GDM1 (cell line): Measurements from ENCODE around the gene MOB2.

Experiments
- DNase-seq: peaks from one replicate; lab custom pipeline; 2025; lab: John Stamatoyannopoulos, UW

Gene MOB2

GRCh38 chr11:1456176-1456575 is 30.4 kb downstream of the MOB2 start:
- no peak for DNase-seq

- no peak for DNase-seq
Observed at GRCh38 chr11:1455763-1456060, 30.9 kb downstream of the MOB2 start.

- no peak for DNase-seq
Observed at GRCh38 chr11:1455032-1455762, 31.4 kb downstream of the MOB2 start.

GRCh38 chr11:1454576-1454975 is 32.0 kb downstream of the MOB2 start:
- no peak for DNase-seq

- DNase-seq = no peak
Observed at GRCh38 chr11:1453611-1454034, 33.0 kb downstream of the MOB2 start.

GRCh38 chr11:1452744-1453143 is 33.8 kb downstream of the MOB2 start:
- no peak for DNase-seq

GRCh38 chr11:1451781-1452470 is 34.7 kb downstream of the MOB2 start:
- no peak for DNase-seq

GRCh38 chr11:1450949-1451710 is 35.4 kb downstream of the MOB2 start:
- DNase-seq = no peak

- no peak for DNase-seq
Observed at GRCh38 chr11:1450344-1450875, 36.2 kb downstream of the MOB2 start.

- DNase-seq = no peak
Observed at GRCh38 chr11:1449490-1450243, 36.9 kb downstream of the MOB2 start.

GRCh38 chr11:1448882-1449281 is 37.7 kb downstream of the MOB2 start:
- no peak for DNase-seq

GRCh38 chr11:1447845-1448825 is 38.4 kb downstream of the MOB2 start:
- no peak for DNase-seq

- DNase-seq = no peak
Observed at GRCh38 chr11:1446623-1447022, 40.0 kb downstream of the MOB2 start.

- DNase-seq = no peak
Observed at GRCh38 chr11:1445741-1446445, 40.7 kb downstream of the MOB2 start.

- DNase-seq = no peak
Observed at GRCh38 chr11:1444823-1445422, 41.7 kb downstream of the MOB2 start.

- DNase-seq = no peak
Observed at GRCh38 chr11:1444321-1444720, 42.3 kb downstream of the MOB2 start.

- no peak for DNase-seq
Observed at GRCh38 chr11:1443737-1444136, 42.8 kb downstream of the MOB2 start.

GRCh38 chr11:1442807-1443366 is 43.7 kb downstream of the MOB2 start:
- no peak for DNase-seq

GRCh38 chr11:1442163-1442562 is 44.4 kb downstream of the MOB2 start:
- no peak for DNase-seq

- DNase-seq = no peak
Observed at GRCh38 chr11:1440496-1440895, 46.1 kb downstream of the MOB2 start.
